Measurements from ENCODE around the gene UBXN10. TPM values are rescaled to one million over a fixed set of nuclear protein-coding genes. Genes with fewer than 3 reads are reported as not detected.

UBXN10 gene
- total and polyA plus RNA-seq, 2 of the 4 experiments (the other 2 are of a cell fraction) = not detected

DNA sequence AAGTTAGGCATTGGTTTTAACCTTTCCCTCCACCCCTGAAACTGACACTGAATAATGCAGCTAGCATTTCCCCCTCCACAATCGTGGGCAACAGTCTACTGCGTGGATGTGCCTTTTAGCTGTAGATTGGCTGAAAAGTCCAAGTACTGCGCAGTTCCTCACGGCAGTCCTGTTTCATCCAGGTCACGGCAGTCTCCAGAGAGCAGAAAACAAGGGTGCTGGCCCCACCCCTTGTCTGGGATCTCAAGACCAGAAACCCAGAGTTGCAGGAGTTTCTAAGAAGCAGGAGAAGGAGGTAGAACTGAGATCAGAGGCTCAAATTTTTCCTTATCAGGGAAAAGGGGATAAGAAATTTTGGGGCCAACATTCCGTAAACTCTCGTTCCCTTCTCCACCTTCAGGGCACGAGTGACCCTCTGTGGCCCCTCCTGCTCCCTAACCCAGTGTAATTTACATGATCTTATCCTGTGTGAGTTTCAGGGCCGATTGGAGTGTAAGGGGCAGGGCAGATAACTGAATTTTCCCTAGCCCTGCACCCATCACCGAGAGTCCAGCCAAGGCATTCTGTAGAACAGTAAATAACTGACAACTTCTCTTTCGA lies 26.3 kb downstream of the UBXN10 start:
- intact Hi-C loops (cut with micrococcal nuclease) (loop anchor here (5.0 kb wide), 4 partner anchors 150 to 430 kb away; no protein-coding TSS in a partner anchor), dilution Hi-C loops (cut with HindIII; ENCODE audit: low sequenced_read_pairs, unreplicated experiment) (no loop called here), in situ Hi-C loops (cut with MboI; ENCODE audit: low sequenced_read_pairs) (loop anchor here (5.0 to 25.0 kb wide), 2 partner anchors 280 to 425 kb away; partner anchors contain the start of gene PINK1)
- no peaks in the 10 kb centered on the region for H4K20me1 ChIP-seq (ENCODE audit: insufficient read depth, low read length)
- no peak overlapping the region for H2BK120ac ChIP-seq (ENCODE audit: low read depth, low read length)
- no peaks in the 10 kb centered on the region for H3K36me3 ChIP-seq (ENCODE audit: control insufficient read depth, insufficient read depth, low read length)
- H3K79me1 ChIP-seq (ENCODE audit: low read depth in 1 of 2, low read length in 2 of 2) = no peaks in the 10 kb centered on the region
- H3K27me3 ChIP-seq (ENCODE audit: control insufficient read depth, insufficient read depth, low read length) = peaks cover 25% of the 10 kb centered on the region
- no peaks in the 10 kb centered on the region; the same call in 1 of the 2 replicates for H3K9me1 ChIP-seq (ENCODE audit: insufficient read depth, low read length)
- H3K9ac ChIP-seq (ENCODE audit: low read depth, low read length) = no peak overlapping the region
- no peak overlapping the region for H3K4ac ChIP-seq (ENCODE audit: low read depth, low read length)
- no peak overlapping the region for H2BK20ac ChIP-seq (ENCODE audit: low read depth, low read length)
- H3K23ac ChIP-seq (ENCODE audit: low read depth, low read length) = no peak overlapping the region
- H2AFZ ChIP-seq (replicated peaks; ENCODE audit: low read length, poor library complexity) = no peak overlapping the region
- no peak overlapping the region for H2AK5ac ChIP-seq (ENCODE audit: low read depth, low read length)
- WGBS, 2 experiments (ENCODE audit: extremely low coverage in 2 of 2, insufficient read length in 1 of 2) = no CpG with 5 or more reads among the region's 11 CpGs
- no peak overlapping the region for H2BK15ac ChIP-seq (ENCODE audit: low read depth, low read length)
- no peak overlapping the region for H4K91ac ChIP-seq (ENCODE audit: insufficient read depth, low read depth, low read length)
- no peak overlapping the region for H3K14ac ChIP-seq (replicated peaks; ENCODE audit: low read depth, low read length)
- no TSS peak for BruUV-seq (replicated peaks)
- no peaks in the 10 kb centered on the region for H3K4me1 ChIP-seq (ENCODE audit: control insufficient read depth, insufficient read depth, low read length)
- no peak overlapping the region for H3K4me2 ChIP-seq (ENCODE audit: low read depth, low read length)
- no peak for DNase-seq
- TF ChIP-seq CEBPB (IDR thresholded peaks at IDR 0.05; ENCODE audit: low read depth, low read length) (no peak), SMC3 (IDR thresholded peaks at IDR 0.05; ENCODE audit: low read depth, low read length) (no peak), MAFK (IDR thresholded peaks at IDR 0.05; ENCODE audit: low read depth, low read length) (no peak), RAD21 (IDR thresholded peaks at IDR 0.05; ENCODE audit: low read length) (no peak)
- TF ChIP-seq, protein P1, sequence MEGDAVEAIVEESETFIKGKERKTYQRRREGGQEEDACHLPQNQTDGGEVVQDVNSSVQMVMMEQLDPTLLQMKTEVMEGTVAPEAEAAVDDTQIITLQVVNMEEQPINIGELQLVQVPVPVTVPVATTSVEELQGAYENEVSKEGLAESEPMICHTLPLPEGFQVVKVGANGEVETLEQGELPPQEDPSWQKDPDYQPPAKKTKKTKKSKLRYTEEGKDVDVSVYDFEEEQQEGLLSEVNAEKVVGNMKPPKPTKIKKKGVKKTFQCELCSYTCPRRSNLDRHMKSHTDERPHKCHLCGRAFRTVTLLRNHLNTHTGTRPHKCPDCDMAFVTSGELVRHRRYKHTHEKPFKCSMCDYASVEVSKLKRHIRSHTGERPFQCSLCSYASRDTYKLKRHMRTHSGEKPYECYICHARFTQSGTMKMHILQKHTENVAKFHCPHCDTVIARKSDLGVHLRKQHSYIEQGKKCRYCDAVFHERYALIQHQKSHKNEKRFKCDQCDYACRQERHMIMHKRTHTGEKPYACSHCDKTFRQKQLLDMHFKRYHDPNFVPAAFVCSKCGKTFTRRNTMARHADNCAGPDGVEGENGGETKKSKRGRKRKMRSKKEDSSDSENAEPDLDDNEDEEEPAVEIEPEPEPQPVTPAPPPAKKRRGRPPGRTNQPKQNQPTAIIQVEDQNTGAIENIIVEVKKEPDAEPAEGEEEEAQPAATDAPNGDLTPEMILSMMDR (conservative IDR thresholded peaks at IDR 0.05; ENCODE audit: low read depth, low read length) = no peak
- H3K27ac ChIP-seq (ENCODE audit: insufficient read depth, low read length) = no peak overlapping the region
- H4K5ac ChIP-seq (ENCODE audit: low read depth, low read length) = no peak overlapping the region
- H4K8ac ChIP-seq (ENCODE audit: low read depth in 2 of 2, low read length in 2 of 2) = no peak overlapping the region
- ChIA-PET CTCF (interaction anchor here (0.7 to 1.2 kb wide), 9 partner anchors 38 to 488 kb away, joined by 3 to 6 read pairs (median 4); no protein-coding TSS in a partner anchor), POLR2A (ENCODE audit: unreplicated experiment) (no interaction called here)
- no peak overlapping the region for H3K18ac ChIP-seq (ENCODE audit: low read depth, low read length)
- H3K56ac ChIP-seq (ENCODE audit: extremely low read depth, insufficient read depth, low read length) = no peak overlapping the region
- no peak for ATAC-seq (ENCODE audit: low read depth)
- H3K4me3 ChIP-seq (ENCODE audit: insufficient read depth, low read depth, low read length) = no peak overlapping the region
- no peak overlapping the region for H2BK5ac ChIP-seq (ENCODE audit: low read depth, low read length, poor library complexity, severe bottlenecking)
- no peak overlapping the region for H2AK9ac ChIP-seq (replicated peaks; ENCODE audit: low read depth, low read length, poor library complexity)
- no peaks in the 10 kb centered on the region for H3K9me3 ChIP-seq (ENCODE audit: control insufficient read depth, insufficient read depth, low read length)

Data from IMR-90 (cell line).